SK-N-SH treated with all-trans-retinoic acid at 6 μM for 48 hours (cell line): Measurements from ENCODE around the gene TM6SF1.

Experiments used
- ARNTL ChIP-seq: fragments of 450-650 bp; formaldehyde crosslinking; IDR thresholded peaks from 2 replicates; pipeline ENCODE4 v1.5.0; 2020; ENCODE audit warnings: low read depth, mild to moderate bottlenecking, moderate library complexity, borderline replicate concordance
- CSDC2 ChIP-seq: fragments of 250-450 bp; sonication (Bioruptor Pico); IDR thresholded peaks from 2 replicates; pipeline ENCODE4 v1.5.0; 2020; ENCODE audit warnings: mild to moderate bottlenecking, moderate library complexity
- GLIS3 ChIP-seq: fragments of 250-450 bp; sonication (Bioruptor Pico); IDR thresholded peaks from 2 replicates; pipeline ENCODE4 v1.5.0; 2020; ENCODE audit warnings: mild to moderate bottlenecking, moderate library complexity
- ISL1 ChIP-seq: fragments of 250-450 bp; sonication (Bioruptor Pico); IDR thresholded peaks from 2 replicates; pipeline ENCODE4 v2.1.2; 2022; ENCODE audit warnings: mild to moderate bottlenecking, moderate library complexity
- TCF4 ChIP-seq: fragments of 250-450 bp; sonication (Bioruptor Pico); IDR thresholded peaks from 2 replicates; pipeline ENCODE4 v1.8.0; 2021; ENCODE audit warnings: mild to moderate bottlenecking, moderate library complexity, borderline replicate concordance
- ZFP3 ChIP-seq: fragments of 250-450 bp; sonication (Bioruptor Pico); IDR thresholded peaks from 2 replicates; pipeline ENCODE4 v1.5.0; 2020; ENCODE audit warnings: mild to moderate bottlenecking, moderate library complexity
- ZFP30 ChIP-seq: fragments of 450-650 bp; formaldehyde crosslinking; IDR thresholded peaks from 2 replicates; pipeline ENCODE4 v1.5.0; 2022; ENCODE audit warnings: mild to moderate bottlenecking, moderate library complexity
- ZNF565 ChIP-seq: fragments of 450-650 bp; formaldehyde crosslinking; conservative IDR thresholded peaks from 2 replicates; pipeline ENCODE4 v1.5.0; 2020; ENCODE audit warnings: low read depth, mild to moderate bottlenecking, moderate library complexity
- ZNF70 ChIP-seq: fragments of 450-650 bp; formaldehyde crosslinking; IDR thresholded peaks from 2 replicates; pipeline ENCODE4 v1.5.0; 2020; ENCODE audit warnings: mild to moderate bottlenecking, moderate library complexity
- ZNF8 ChIP-seq: fragments of 450-650 bp; formaldehyde crosslinking; IDR thresholded peaks from 2 replicates; pipeline ENCODE4 v1.5.0; 2020; ENCODE audit warnings: mild to moderate bottlenecking, moderate library complexity
- TF ChIP-seq, protein P1 (sequence below): fragments of 250-450 bp; sonication (Bioruptor Pico); IDR thresholded peaks from 2 replicates; pipeline ENCODE4 v1.8.0; 2020; ENCODE audit warnings: mild to moderate bottlenecking, moderate library complexity, borderline replicate concordance
- TF ChIP-seq, protein P2 (sequence below): fragments of 250-450 bp; sonication (Bioruptor Pico); IDR thresholded peaks from 2 replicates; pipeline ENCODE4 v1.5.1; 2020; ENCODE audit warnings: low read depth, mild to moderate bottlenecking, moderate library complexity
- TF ChIP-seq, protein P3 (sequence below): fragments of 250-450 bp; sonication (Bioruptor Pico); IDR thresholded peaks from 2 replicates; pipeline ENCODE4 v1.5.1; 2021; ENCODE audit warnings: mild to moderate bottlenecking, moderate library complexity
- TF ChIP-seq, protein P4 (sequence below): fragments of 250-450 bp; sonication (Bioruptor Pico); IDR thresholded peaks from 2 replicates; pipeline ENCODE4 v1.8.0; 2021; ENCODE audit warnings: low read depth, mild to moderate bottlenecking, moderate library complexity, borderline replicate concordance

DNA sequence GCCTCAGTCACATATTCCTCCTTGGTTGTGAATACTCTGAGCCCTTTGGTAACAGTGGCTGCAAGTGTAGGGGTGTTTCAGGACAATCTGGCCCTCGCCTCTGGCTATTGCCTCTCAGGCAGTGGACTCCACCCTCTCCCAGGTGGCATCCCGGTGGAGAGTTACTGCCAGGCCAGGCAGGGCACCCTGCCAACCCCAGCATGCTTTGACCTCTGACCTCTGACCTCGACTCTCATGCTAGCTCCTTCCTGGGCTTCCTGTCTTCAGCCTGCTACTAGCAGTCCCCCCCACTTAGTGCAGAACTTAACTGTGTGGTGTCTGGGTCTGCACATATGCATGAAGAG, 5.5 kb downstream of the TM6SF1 start:
- TF ChIP-seq TCF4 (CRISPR knock-in tag), result no peak
- TF ChIP-seq ZFP3 (CRISPR knock-in tag), result no peak
- TF ChIP-seq ZFP30 (CRISPR knock-in tag), result no peak
- no peak for TF ChIP-seq GLIS3 (CRISPR knock-in tag)
- TF ChIP-seq, protein P1, sequence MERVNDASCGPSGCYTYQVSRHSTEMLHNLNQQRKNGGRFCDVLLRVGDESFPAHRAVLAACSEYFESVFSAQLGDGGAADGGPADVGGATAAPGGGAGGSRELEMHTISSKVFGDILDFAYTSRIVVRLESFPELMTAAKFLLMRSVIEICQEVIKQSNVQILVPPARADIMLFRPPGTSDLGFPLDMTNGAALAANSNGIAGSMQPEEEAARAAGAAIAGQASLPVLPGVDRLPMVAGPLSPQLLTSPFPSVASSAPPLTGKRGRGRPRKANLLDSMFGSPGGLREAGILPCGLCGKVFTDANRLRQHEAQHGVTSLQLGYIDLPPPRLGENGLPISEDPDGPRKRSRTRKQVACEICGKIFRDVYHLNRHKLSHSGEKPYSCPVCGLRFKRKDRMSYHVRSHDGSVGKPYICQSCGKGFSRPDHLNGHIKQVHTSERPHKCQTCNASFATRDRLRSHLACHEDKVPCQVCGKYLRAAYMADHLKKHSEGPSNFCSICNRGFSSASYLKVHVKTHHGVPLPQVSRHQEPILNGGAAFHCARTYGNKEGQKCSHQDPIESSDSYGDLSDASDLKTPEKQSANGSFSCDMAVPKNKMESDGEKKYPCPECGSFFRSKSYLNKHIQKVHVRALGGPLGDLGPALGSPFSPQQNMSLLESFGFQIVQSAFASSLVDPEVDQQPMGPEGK (CRISPR knock-in tag), result no peak
- TF ChIP-seq CSDC2 (CRISPR knock-in tag), result no peak
- no peak for TF ChIP-seq ISL1 (CRISPR knock-in tag)
- TF ChIP-seq ZNF70 (CRISPR knock-in tag), result no peak
- no peak for TF ChIP-seq ZNF565
- TF ChIP-seq, protein P2, sequence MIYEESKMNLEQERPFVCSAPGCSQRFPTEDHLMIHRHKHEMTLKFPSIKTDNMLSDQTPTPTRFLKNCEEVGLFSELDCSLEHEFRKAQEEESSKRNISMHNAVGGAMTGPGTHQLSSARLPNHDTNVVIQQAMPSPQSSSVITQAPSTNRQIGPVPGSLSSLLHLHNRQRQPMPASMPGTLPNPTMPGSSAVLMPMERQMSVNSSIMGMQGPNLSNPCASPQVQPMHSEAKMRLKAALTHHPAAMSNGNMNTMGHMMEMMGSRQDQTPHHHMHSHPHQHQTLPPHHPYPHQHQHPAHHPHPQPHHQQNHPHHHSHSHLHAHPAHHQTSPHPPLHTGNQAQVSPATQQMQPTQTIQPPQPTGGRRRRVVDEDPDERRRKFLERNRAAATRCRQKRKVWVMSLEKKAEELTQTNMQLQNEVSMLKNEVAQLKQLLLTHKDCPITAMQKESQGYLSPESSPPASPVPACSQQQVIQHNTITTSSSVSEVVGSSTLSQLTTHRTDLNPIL, result no peak
- TF ChIP-seq ZNF8 (CRISPR knock-in tag), result no peak
- no peak for TF ChIP-seq ARNTL (CRISPR knock-in tag)
- TF ChIP-seq, protein P3, sequence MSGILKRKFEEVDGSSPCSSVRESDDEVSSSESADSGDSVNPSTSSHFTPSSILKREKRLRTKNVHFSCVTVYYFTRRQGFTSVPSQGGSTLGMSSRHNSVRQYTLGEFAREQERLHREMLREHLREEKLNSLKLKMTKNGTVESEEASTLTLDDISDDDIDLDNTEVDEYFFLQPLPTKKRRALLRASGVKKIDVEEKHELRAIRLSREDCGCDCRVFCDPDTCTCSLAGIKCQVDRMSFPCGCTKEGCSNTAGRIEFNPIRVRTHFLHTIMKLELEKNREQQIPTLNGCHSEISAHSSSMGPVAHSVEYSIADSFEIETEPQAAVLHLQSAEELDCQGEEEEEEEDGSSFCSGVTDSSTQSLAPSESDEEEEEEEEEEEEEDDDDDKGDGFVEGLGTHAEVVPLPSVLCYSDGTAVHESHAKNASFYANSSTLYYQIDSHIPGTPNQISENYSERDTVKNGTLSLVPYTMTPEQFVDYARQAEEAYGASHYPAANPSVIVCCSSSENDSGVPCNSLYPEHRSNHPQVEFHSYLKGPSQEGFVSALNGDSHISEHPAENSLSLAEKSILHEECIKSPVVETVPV, result no peak
- TF ChIP-seq, protein P4, sequence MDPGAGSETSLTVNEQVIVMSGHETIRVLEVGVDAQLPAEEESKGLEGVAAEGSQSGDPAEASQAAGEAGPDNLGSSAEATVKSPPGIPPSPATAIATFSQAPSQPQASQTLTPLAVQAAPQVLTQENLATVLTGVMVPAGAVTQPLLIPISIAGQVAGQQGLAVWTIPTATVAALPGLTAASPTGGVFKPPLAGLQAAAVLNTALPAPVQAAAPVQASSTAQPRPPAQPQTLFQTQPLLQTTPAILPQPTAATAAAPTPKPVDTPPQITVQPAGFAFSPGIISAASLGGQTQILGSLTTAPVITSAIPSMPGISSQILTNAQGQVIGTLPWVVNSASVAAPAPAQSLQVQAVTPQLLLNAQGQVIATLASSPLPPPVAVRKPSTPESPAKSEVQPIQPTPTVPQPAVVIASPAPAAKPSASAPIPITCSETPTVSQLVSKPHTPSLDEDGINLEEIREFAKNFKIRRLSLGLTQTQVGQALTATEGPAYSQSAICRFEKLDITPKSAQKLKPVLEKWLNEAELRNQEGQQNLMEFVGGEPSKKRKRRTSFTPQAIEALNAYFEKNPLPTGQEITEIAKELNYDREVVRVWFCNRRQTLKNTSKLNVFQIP (CRISPR knock-in tag), result no peak
